D721Med (cell line): Measurements from ENCODE around the gene CNNM4.

ENCODE experiments used
- DNase-seq: peaks from one replicate; pipeline ENCODE4 v3.0.0; 2011; ENCODE audit warnings: low spot score; ENCODE audit not compliant: insufficient read length
- FAIRE-seq: peaks from 2 replicates; lab custom pipeline; 2011; peaks lifted over from hg19 to GRCh38; lab: Jason Lieb, UNC
- TF ChIP-seq, protein P1 (sequence below): IDR thresholded peaks from 2 replicates; pipeline ENCODE4 v1.5.1; 2012; ENCODE audit warnings: mild to moderate bottlenecking, control low read depth; ENCODE audit not compliant: insufficient read depth; ENCODE audit errors: missing control alignments

CNNM4 gene

DNA sequence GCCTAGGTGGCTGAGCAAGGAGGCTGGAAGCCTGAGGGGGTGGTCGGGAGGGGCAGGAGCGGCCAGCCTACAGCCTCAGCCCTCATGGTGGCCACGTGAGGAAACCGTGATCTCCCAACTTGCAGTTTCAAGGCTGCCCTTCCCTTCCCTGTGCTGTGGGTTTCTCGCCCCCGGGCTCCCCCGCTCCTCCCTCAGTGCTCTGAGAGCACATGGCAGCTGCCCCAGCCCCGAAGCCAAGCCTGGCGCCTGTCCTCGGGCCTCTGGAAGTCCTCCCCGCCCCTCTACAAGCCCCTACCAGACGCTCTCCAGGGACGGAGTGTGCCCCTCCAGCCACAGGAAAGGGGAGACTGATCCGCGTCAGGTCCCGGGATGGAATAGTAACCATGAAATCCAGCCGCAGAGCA, 83.7 kb downstream of the CNNM4 start:
- DNase-seq (no peak), FAIRE-seq (no peak)
- TF ChIP-seq, protein P1, sequence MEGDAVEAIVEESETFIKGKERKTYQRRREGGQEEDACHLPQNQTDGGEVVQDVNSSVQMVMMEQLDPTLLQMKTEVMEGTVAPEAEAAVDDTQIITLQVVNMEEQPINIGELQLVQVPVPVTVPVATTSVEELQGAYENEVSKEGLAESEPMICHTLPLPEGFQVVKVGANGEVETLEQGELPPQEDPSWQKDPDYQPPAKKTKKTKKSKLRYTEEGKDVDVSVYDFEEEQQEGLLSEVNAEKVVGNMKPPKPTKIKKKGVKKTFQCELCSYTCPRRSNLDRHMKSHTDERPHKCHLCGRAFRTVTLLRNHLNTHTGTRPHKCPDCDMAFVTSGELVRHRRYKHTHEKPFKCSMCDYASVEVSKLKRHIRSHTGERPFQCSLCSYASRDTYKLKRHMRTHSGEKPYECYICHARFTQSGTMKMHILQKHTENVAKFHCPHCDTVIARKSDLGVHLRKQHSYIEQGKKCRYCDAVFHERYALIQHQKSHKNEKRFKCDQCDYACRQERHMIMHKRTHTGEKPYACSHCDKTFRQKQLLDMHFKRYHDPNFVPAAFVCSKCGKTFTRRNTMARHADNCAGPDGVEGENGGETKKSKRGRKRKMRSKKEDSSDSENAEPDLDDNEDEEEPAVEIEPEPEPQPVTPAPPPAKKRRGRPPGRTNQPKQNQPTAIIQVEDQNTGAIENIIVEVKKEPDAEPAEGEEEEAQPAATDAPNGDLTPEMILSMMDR: no peak

DNA sequence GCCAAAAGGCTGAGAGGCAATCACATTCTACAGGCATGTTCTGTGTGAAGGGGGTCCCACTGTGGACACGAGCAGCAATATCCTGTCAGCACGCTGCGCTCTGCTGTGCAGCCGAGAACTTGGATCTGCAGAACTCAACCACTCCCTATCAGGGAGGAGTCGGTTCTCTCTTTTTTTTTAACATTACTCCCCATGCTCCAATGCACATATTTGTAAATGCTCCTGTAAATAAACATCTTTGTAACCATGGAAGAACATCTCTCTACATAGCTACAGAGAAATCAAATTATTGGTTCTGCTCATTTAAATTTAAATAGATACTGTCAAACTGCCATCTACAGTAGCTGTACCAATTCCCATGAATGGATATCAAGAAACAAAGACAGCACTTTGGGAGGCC, 86.1 kb downstream of the CNNM4 start:
- TF ChIP-seq, protein P1: no peak
- no peak for DNase-seq

DNA sequence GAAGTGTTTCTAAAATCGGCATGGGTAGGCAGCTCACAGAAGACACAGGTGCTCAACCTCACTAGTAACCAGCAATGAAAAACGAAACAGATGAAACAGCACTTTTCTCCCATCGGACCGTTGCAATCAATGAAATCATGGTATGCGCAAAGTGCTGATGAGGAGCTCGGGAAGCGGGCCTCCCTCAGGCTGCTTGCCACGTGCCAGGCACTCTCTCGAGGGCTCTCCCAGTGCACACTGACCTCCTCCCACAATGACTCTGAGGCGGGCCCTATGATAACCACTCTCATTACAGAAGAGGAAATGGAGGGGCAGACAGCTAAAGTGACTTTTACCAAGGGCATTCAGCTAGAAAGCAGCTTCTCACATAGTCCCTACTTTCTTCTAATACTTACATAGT, 86.9 kb downstream of the CNNM4 start:
- no peak for DNase-seq
- FAIRE-seq: no peak
- TF ChIP-seq, protein P1: no peak

More for the DNA sequence above, 86.1 kb downstream of the CNNM4 start:
- FAIRE-seq: no peak

DNA sequence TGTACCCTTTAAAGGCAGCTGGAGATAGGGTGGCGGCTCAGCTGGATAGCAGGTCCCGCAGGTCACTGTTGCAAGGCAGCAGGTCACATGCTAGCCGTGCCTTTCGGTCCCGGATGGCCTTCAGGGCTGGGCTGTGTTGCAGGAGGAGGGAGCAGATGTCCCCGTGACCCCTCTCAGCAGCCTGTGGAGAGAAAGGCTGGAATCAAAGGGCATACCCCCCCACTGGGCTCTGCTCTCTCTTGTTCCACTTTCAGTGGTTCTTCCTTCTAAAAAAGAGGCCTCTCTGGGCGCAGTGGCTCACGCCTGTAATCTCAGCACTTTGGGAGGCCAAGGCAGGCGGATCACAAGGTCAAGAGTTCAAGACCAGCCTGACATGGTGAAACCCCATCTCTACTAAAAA, 87.6 kb downstream of the CNNM4 start:
- DNase-seq (no peak), FAIRE-seq (no peak)
- TF ChIP-seq, protein P1: no peak

DNA sequence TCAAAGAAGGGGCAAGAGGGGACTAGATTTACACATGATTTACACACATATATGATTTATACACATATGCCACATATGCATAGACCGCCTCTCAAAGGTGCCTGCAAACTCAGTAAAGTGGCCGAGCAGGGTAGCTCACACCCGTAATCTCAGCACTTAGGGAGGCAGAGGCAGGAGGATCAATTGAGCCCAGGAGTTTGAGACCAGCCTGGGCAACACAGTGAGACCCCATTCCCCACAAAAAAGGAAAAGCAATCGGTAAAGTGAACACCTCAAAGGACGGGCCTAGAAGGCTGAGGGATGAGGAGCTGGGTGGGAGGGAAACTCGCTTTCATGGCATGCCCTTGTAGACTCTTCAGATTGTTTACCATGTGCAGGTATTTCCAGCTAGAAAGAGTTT, 92.0 kb downstream of the CNNM4 start:
- TF ChIP-seq, protein P1: no peak
- no peak for DNase-seq
- no peak for FAIRE-seq

DNA sequence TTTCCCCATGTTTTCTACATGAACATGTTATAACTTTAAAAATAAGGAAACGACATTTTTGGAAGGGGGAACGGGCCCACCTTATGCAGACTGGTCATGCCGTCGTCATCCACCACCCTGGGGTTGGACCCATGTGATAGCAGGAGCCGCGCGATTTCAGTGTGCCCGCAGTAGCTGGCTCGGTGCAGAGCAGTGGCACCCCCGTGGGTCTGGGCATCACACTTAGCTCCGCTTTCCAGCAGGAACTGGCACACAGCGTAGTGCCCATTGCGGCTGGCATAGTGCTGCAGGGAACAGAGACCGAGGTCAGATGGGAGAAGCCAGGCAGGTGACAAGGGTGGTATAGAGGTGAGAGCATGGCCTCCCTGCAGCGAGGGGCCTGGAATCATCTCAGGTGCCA, 92.6 kb downstream of the CNNM4 start:
- FAIRE-seq (no peak), DNase-seq (no peak)
- TF ChIP-seq, protein P1: no peak

DNA sequence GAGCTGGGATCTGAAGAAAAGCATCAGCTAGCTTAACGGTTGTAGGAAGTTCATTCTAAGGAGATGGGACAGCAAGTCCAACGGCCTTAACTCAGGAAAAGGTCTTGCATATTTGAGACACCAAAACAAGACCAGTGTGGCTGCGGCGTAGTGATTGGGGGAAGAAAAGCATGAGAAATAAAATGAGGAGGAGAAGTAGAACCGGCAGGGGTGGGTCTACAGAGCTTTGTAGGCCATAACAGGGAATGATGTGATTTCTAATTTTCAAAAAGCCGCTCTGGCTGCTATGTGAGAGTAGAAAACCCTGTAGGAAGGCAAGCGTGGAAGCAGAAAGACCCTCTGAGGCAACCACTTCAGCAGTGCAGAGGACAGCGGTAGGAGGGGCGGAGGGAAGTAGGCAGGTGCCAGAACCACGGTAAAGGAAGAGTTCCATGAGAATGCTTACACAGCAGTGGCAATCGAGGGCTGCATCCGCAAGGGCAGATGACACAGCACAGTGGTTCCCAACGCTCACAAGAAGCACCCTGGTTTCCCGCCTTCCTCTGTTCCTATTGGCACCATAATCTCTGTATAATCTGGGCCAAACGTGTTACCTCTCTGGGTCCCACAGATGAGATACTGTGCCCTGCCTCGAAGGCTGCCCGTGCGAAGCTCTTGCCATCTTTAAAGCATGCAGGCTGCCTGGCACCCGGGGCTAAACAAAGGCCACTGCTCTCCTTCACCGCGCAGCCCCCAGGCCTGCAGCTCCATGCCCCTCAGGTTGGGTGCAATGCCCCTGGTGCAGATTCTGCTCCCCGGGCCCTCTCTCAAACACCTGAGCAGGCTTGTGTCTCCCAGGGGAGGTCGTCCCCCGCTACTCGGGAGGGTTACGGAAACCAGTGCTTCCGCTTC, 96.3 kb downstream of the CNNM4 start:
- no peak for FAIRE-seq
- no peak for DNase-seq
- TF ChIP-seq, protein P1: no peak
